GM19452 (cell line): ENCODE measurements around the gene D2HGDH.

Experiments used
- ATAC-seq: cut with Tn5 transposase; IDR thresholded peaks from one replicate; pipeline ENCODE4 v1.9.1; 2021; ENCODE audit not compliant: unreplicated experiment

The D2HGDH gene

DNA sequence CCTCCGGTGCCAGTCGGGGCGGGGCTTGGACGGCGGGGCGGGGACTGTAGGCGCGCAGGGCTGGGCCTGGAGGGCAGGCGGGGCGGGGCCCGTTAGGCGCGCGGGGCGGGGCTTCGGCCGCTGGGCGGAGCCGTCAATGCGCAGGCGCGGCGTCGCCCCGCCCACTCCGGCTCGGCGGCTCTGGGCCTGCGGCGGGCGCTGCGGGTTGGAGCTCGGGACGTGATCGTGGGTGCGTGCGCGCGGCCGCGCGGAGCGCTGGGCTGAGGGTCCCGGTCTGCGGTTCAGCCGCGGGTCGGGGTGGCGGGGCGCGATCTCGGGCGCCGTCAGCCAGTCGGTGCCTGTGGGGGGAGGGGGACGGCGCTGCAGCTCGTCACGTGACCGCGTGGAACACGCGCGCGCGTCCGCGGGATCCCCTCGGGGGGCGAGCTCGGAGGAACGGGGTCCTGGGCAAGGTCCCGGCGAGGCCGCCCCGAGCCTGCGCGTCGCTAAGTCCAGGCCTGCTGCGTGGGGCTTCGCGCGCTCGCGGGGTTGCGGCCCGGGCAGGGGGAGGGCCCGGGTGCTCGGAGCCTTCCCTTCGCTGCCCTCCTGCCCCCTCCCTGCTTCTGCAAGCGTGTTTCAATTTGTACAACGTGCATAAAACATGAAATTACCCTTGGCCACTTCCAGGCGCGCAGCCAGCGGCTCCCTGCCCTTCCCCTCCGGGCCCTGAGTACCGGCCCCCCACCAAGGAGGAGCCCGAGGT lies at the start of gene D2HGDH:
Gene D2HGDH, plus strand, starts transcription at position 164 of the 742 bp plus-strand sequence. CDS start 595 bp downstream, outside the sequence.
- peak; percentile 70 for ATAC-seq

DNA sequence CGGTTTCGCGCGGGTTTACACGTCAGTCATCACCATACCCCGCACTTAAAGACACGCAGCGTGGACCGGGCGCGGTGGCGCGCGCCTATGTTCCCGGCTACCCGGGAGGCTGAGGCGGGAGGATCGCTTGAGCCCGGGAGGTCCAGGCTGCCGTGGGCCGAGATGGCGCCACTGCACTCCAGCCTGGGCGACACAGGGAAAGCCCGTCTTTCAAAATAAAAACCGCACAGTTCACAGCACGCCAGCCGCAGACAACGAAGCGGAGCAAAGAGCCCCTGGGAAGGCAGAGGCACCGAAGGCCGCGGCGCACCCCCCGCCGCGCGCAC lies 48.1 kb upstream of the D2HGDH start:
- ATAC-seq, result peak; percentile 24

DNA sequence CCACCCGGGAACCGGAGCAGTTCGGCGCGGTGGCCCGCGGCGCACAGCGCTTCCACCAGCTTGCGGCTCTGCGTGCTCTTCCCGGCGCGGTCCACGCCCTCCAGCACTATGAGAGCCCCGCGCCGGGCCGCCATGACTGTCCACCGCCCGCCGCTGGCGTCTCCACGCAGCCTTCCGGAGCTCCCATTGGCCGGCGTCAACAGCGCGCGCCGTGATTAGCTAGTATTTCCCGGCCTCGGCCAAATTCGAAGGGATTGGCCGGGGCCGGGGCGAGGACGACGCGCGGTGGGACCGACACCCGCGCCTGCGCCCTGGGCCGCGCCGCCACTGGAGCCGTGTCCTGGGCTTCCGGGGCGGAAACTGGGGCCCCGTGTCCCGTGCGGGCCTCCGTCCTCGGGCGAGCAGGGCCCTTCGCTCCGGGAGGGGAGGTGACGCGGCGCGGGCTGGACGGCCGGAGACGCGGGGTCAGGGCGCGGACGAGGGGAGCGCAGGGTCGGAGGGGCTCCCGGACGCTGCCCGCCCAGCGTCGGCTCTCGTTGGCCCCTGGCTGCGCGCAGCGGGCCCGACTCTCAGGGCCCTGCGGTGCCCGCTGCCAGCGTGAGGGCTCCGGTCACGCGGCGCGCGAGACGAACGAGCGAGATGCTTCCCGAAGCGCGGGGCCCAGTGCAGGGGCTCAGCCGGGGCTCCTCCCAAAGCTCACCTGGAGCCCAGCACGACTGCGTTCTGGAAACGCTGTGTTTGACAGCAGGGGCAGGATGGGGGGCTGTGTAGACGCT lies 47.6 kb upstream of the D2HGDH start, which contains the start of gene DTYMK:
Gene DTYMK, minus strand, starts transcription at position 166 of the 776 bp plus-strand sequence. Its CDS starts 32 bp downstream, at position 134.
- ATAC-seq, result peak; percentile 93

DNA sequence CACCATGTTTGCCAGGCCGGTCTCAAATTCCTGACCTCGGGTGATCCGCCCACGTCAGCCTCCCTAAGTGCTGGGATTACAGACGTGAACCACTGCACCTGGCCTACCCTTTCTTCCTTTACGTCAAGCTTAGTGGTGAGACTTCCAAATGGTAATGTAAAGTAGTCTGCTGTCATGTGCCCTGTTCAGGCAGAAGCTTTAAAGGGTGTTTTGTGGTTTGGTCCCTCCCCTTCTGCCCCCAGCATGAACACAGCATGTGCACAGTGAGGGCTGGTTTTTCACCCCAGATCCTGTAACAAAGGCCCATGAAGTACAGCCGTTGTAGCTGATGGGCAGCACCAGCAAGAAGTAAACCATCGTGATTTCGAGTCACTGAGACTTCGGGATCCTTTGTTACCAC lies 45.1 kb upstream of the D2HGDH start:
- no peak for ATAC-seq

DNA sequence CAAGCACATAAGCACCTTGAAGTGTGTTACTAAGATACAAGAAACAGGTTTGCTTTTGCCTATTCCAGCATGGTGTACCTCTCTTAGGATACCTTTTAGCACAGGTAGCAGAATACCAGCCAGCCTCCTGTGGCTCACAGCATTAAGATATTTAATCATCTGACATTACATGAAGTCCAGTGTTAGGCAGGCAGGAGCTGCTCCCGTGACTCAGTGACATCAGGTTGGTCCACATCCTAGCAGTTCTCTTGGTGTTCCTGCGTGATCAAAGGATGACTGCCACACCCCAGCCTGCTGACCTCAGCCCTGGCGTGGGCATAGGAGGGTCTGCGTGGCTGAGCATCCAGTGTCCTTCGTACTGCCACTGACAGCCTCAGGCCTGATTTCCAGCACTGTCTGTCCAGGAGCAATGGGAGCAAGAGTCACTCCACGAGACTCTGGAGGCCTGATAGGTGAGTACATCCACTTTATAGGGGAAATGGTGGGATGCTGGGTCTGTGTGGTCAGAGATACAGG lies 44.2 kb upstream of the D2HGDH start:
- no peak for ATAC-seq

DNA sequence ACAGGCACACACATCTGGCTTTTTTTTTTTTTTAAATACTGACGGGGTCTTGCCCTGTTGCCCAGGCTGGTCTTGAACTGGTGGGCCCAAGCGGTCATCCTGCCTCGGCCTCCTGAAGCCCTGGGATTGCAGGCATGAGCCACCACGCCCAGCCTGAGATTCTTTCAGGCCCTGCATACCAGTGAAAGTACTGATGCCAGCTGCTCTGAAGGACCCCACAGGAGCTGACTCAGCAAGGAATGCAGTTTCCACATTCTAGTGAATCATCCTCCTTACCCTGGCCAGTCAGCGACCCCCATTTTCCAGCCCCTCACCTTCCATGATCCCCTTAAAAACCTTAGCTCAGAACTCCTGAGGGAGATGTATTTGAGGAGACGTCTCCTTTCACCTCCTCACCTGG lies 42.0 kb upstream of the D2HGDH start:
- ATAC-seq, result no peak

DNA sequence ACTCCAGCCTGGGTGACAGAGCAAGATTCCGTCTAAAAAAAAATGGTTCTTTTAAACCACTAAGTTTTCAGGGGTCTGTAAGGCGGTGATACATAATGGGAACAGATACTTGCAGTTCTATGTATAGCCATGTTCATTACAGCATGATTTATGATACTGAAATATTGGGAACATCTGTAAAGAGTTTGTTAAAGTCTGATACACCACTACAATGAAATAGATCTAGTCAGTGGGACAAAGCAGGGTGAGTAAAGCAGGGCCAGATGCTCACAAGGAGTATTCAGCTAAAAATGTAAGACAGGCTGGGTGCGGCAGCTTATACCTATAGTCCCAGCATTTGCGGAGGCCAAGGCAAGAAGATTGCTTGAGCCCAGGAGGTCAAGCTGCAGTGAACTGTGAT lies 38.8 kb upstream of the D2HGDH start:
- ATAC-seq, result no peak

DNA sequence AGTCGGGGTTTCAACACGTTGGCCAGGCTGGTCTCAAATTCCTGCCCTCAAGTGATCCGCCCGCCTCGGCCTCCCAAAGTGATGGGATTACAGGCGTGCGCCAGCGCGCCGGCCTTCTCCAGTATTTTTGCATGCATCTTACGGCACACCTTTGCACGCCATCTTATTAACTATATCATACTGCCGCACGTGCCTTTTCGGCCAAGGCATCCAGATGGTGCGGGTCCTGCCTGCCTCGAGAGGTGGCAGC lies 33.4 kb upstream of the D2HGDH start:
- no peak for ATAC-seq

DNA sequence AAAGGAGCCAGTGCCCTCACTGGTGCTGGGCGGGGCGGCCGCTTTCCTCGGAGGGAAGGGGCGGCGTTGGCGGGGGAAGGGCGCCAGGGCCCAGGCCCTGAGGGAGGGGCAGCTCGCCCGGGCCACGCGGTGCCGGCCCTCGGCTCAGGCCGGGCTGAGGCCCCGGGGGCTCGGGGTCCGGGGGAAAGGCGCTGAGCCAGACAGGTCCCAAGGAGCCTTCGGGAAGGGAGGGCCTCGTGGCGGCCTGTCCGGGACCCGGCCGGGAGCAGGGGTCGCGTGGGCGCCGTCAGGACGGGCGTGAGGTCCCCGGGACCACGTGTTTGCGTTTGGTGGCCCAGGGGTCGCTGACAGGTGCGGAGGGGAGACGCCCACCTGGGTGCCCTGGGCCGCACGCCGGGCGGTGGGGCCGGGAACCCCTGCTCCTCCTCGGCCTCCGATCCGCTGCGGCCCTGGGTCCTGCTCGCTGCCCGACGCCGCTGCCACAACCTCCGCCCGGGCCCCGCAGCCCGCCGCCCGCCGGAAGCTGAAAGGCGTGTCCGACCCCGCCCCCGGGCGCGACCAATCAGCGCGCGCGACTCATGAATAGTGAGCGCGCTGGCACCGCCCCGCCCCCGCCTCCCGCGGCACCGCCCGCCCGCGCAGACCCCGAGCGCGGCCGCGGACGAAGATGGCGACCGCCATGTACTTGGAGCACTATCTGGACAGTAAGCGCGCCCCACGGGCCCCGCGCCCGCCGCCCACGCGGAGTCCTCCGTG lies 32.9 kb upstream of the D2HGDH start, which contains the start of gene ING5:
Gene ING5, plus strand, starts transcription at position 641 of the 756 bp plus-strand sequence. Its CDS starts 27 bp downstream, at position 668.
- ATAC-seq, result peak; percentile 63

DNA sequence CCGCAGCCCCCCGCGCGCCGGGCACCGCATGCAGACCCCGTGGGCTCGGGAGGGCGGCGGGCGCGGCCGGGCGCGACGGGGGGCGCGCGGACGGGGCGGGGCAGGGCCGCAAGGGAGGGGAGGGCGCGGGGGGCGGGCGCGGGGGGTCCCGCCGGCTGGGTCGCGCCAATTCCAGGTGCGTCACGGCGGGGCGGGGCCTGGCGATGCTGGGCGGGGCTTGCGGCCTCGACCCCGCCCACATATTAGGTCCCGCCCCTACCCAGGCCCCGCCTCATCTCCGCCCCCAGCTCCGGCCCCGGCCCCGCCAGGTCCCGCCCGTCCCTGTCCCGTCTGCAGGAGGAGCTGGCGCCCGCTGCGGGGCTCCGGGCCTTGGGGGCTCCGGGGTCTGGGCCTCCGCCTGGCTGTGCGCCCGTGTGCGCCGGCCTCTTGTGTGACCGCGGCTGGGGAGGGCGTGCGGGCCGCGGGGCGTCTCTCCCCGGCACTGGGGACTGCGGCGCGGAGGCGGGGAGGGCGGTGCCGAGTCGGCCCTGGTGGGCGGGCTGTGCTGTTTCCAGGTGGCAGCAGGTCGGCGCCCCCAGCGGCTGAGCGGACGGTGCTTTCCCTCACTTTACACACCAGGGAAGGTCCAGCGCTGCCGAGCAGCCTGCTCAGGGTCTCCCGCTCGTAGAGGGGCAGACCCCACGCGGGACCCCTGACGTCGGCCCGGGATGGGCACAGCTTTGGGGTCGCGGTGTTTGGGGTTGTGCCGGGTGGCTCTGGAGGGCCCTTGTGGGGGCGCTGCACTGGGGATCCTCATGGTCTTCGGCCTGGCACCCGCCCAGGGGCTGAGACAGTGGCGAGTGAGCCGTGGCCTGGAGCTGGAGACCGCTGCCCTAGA lies 32.0 kb upstream of the D2HGDH start:
- ATAC-seq, result peak; percentile 56

DNA sequence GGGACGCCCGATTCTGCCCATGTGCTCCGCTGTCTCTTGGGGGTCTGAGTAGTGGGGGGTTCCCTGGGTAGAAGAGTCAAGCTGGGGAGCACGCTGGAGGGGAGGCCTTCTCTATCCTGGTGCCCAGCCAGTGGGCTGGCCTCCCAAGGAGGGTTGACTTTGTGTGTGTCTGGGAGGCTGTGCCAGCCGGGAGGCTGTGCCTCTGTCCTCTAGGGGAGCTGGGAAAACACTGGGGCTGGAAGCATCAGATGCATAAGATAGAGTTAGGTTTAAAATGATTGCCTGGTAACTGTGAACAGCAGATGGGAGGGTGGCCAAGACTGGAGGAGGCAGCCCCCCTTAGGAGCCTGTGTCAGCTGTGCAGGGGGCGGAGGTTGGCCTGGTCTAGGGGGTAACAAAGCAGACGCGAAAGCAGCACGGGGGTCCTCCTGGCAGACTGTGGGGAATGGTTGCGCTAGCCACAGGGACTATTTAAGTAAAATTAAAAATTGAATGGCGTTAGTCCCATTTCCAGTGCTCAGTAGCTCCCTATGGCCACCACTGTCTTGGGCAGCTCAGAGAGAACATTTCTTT lies 31.3 kb upstream of the D2HGDH start:
- no peak for ATAC-seq

DNA sequence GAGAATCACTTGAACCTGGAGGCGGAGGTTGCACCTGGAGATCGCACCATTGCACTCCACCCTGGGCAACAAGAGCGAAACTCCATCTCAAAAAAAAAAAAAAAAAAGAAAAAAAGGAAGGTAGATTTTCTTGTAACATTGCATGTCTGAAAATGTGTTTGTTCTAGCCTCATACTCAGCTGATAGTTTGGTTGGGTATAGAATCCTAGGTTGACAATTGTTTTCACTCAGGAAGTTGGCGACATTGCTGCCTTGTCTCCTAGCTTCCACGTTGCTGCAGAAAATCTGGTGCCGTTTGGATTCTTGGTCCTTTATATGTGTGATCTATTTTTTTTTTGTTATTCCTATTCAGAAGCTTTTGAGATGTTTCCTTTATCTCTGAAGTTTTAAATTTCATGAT lies 27.9 kb upstream of the D2HGDH start:
- ATAC-seq, result no peak

DNA sequence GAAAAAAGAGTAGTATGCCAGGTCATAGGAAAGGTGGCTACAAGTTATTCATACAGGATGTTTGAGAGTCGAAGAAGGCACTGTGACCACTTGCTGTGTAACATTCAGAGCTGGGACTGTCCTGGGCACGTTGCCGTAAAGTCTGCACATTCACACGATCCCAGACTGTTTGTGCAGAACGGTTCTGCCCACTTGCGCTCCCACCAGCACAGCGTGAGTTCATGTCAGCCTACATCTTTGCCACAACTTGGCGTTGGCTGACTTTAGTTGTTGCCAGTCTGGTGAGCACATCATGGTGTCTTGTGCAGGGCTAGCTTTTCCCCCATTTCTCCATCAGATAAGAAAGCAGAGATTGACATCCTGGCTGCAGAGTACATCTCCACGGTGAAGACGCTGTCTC lies 25.6 kb upstream of the D2HGDH start:
- no peak for ATAC-seq

DNA sequence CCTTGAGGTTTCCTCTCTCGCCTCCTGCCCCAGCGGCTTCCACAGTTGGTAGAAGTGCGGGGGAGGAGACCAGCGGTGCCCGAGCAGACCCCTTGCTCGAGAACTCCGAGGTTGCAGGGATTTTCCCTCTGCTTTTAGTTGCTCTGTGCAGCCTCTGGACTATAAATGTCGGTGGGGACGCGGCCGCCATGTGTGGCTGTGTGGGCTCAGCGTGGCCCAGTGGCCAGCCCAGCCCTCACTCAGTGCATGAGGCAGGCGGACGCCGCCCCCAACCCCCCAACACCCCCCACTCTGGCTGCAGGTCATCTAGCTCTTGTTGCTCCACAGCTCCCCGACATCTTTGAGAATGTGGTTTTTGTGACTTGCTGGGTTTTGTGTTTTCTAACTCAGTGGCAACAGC lies 15.3 kb upstream of the D2HGDH start:
- no peak for ATAC-seq

DNA sequence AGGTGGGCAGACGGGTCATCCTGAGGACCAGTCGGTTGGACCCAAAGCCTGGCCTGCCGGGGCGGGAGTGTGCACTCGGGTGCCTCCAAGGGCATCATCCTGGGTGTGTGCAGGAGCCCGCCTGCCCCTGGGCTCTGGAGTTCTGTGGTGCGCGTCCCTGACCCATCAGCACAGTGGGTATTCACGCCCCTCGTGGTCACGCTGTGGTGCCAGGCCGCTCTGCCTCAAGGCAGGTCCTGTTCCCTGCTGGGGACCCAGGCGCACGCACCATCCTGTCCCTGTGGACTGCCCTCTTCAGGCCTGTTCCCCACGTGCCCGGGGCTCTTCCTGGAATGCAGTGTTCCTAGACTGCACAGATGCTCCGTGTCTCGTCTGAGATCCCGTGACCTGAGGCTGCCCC lies 14.3 kb upstream of the D2HGDH start:
- no peak for ATAC-seq

DNA sequence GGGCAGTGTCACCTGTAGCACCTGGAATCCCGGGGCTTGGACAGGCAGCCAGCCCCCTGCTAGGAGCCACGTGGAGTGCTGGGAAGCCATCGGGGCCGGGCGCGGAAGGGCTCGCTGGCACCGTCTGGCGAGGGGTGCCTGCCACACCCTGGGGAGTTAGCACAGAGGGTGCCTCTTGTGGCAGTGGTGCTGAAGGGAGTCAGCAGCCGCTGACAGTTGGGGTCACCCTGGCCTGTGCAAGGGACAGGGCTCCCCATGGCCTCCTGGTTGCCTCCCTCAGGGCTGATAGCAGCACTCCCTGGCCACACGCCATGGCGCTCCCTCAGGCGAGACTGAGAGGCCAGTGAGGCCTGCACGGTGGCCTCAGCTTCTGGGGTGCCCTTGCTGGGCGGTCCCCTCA lies 13.9 kb upstream of the D2HGDH start:
- ATAC-seq, result no peak

DNA sequence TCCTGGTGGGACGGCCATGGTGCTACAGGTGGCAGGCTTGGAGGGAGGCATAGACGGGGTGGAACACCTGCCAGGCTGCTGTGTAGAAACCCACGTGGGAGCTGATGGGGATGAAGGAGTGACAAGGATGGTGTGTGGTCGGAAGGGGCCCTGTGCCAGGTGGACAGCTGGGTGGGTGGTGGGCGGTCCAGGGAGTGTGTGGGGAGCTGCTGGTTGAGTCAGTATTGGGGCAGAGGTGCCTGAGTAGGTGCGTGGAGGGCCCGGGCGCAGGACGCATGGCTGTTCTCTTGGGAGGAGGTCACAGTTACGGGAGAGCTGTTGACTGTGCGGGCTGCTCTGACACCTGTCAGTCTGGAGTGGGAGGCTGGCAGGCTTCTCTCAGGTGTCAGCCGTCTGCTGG lies 12.6 kb upstream of the D2HGDH start:
- no peak for ATAC-seq

DNA sequence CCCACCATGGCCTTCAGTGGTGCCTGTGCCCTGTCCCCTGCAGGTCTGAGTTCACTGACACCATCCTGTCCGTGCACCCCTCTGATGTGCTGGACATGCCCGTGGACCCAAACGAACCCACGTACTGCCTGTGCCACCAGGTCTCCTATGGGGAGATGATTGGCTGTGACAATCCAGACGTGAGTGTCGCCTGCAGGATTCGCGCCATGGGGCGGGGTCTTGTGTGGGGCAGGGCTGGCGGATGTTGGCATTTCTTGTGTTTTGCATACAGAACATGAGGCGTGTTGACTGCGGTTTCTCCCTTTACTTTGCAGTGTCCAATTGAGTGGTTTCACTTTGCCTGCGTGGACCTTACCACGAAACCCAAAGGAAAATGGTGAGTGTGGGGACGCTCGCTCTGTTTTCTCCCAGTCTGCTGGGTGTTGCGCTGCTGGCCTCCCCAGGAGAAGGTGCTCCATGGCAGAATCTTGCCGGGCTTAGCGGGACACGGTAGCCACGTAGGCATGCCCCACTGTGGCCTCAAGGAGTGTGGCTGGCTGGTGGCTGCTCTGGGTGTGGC lies 11.5 kb upstream of the D2HGDH start:
- ATAC-seq, result no peak

DNA sequence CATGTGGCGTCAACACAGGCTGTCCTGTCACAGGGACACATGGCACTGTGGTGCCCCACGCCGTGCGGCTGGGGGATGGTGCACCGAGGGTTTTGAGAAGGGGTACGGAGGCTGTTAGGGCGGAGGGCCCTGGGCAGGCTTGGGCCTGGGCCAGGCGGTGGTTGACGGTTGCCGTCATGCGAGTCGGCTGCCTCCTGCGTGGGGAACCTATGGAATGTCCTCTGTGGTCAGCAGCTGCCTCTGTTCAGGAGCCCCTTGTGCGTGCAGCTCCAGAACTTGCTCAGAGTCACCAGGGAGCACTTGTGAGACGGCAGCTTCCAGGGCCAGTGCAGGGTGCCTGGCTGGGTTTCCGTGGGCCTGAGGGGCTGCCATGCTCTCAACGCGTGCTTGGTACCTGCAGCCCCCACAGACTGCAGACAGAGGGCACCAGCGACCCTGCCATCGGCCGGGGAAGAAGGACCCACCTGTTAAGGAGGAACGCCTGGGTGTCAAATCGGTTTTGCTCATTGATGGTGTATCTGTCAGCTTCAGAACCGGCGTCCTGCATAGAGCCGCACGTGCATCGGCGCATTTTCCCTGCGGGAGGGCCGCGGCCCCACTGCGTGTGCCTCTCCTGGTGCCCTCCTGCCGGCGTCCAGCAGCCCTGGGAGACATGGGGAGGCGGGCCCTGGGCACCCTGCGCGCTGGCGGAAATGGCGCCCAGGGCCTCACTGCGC lies 10.0 kb upstream of the D2HGDH start:
- ATAC-seq, result no peak
